ENCODE results near the gene SGCE.

GRCh38 chr7:94698275-94698674, 42.3 kb upstream of the SGCE start:
- TF ChIP-seq CTCF (IDR thresholded peaks at IDR 0.05; ENCODE audit: low read length): no peak
- no peak for TF ChIP-seq EZH2phosphoT487 (IDR thresholded peaks at IDR 0.05; ENCODE audit: low read length)
